ENCODE measurements around the gene CUEDC1. TPM values are rescaled to one million over a fixed set of nuclear protein-coding genes. Genes with fewer than 3 reads are reported as not detected.
A peak's percentile ranks its signal among the peaks of the same experiment; 100 is the strongest.

The CUEDC1 gene
- total and polyA plus RNA-seq, 4 donors: 19.7 to 55.7 (median 29.2) TPM

GRCh38 chr17:57918017-57918895, 37.0 kb downstream of the CUEDC1 start:
- Histone ChIP-seq H3K27me3 (ENCODE audit: control insufficient read depth in 3 of 3, insufficient read depth in 3 of 3, low read length in 2 of 3) (no peaks in the 10 kb centered on the region), H3K9me3 (ENCODE audit: control insufficient read depth in 4 of 4, insufficient read depth in 3 of 4, low read length in 3 of 4) (no peaks in the 10 kb centered on the region), H3K4me1 (ENCODE audit: control insufficient read depth in 5 of 5, insufficient read depth in 5 of 5, low read length in 5 of 5) (peaks cover 25 to 51% (median 34%) of the 10 kb centered on the region in 5 donors), H3K27ac (ENCODE audit: low read depth in 1 of 2, low read length in 1 of 2) (peak overlapping the region; percentile 72 to 83), H3K4me3 (no peak overlapping the region), H3K36me3 (ENCODE audit: control insufficient read depth in 4 of 4, insufficient read depth in 4 of 4, low read length in 4 of 4) (no peaks in the 10 kb centered on the region), H3K9ac (ENCODE audit: insufficient read depth in 1 of 2, low read length in 2 of 2) (no peak overlapping the region)
- DNase-seq (peak in 1 of 3 donors; percentile 44), ATAC-seq (ENCODE audit: insufficient read depth, low FRiP score) (no peak)
- WGBS, 2 donors: 55 to 62% methylated on average over 5 of the region's 5 CpGs
- TF ChIP-seq CTCF (IDR thresholded peaks at IDR 0.05; ENCODE audit: control extremely low read depth, extremely low read depth): no peak

GRCh38 chr17:57916925-57917858, 38.0 kb downstream of the CUEDC1 start:
- no peak for TF ChIP-seq CTCF (IDR thresholded peaks at IDR 0.05; ENCODE audit: control extremely low read depth, extremely low read depth)
- 75 to 88% methylated on average over 9 of the region's 9 CpGs for WGBS, 2 donors
- Histone ChIP-seq H3K9me3 (ENCODE audit: control insufficient read depth in 4 of 4, insufficient read depth in 3 of 4, low read length in 3 of 4) (no peaks in the 10 kb centered on the region), H3K4me3 (no peak overlapping the region), H3K4me1 (ENCODE audit: control insufficient read depth in 5 of 5, insufficient read depth in 5 of 5, low read length in 5 of 5) (peaks cover 25 to 52% (median 31%) of the 10 kb centered on the region in 5 donors), H3K27ac (ENCODE audit: low read depth in 1 of 2, low read length in 1 of 2) (peak overlapping the region; percentile 72 to 83), H3K27me3 (ENCODE audit: control insufficient read depth in 3 of 3, insufficient read depth in 3 of 3, low read length in 2 of 3) (no peaks in the 10 kb centered on the region), H3K36me3 (ENCODE audit: control insufficient read depth in 4 of 4, insufficient read depth in 4 of 4, low read length in 4 of 4) (no peaks in the 10 kb centered on the region), H3K9ac (ENCODE audit: insufficient read depth in 1 of 2, low read length in 2 of 2) (peak overlapping the region in 1 of 2 donors; percentile 1)
- ATAC-seq (ENCODE audit: insufficient read depth, low FRiP score): peak; percentile 37
- no peak for DNase-seq

GRCh38 chr17:57915985-57916757, 39.0 kb downstream of the CUEDC1 start:
- WGBS, 2 donors: 74 to 79% methylated on average over 19 of the region's 19 CpGs
- Histone ChIP-seq H3K4me3 (no peak overlapping the region), H3K27me3 (ENCODE audit: control insufficient read depth in 3 of 3, insufficient read depth in 3 of 3, low read length in 2 of 3) (no peaks in the 10 kb centered on the region), H3K9ac (ENCODE audit: insufficient read depth in 1 of 2, low read length in 2 of 2) (peak overlapping the region in 1 of 2 donors; percentile 23), H3K27ac (ENCODE audit: low read depth in 1 of 2, low read length in 1 of 2) (peak overlapping the region; percentile 56 to 59), H3K4me1 (ENCODE audit: control insufficient read depth in 5 of 5, insufficient read depth in 5 of 5, low read length in 5 of 5) (peaks cover 19 to 44% (median 28%) of the 10 kb centered on the region in 5 donors), H3K36me3 (ENCODE audit: control insufficient read depth in 4 of 4, insufficient read depth in 4 of 4, low read length in 4 of 4) (no peaks in the 10 kb centered on the region), H3K9me3 (ENCODE audit: control insufficient read depth in 4 of 4, insufficient read depth in 3 of 4, low read length in 3 of 4) (no peaks in the 10 kb centered on the region)
- no peak for TF ChIP-seq CTCF (IDR thresholded peaks at IDR 0.05; ENCODE audit: control extremely low read depth, extremely low read depth)
- DNase-seq (peak; percentile 45 to 66 (median 65)), ATAC-seq (ENCODE audit: insufficient read depth, low FRiP score) (no peak)

Data from lung (tissue), 12 donors.